NCI-H187 treated with DMSO at 0.1 percent for 48 hours (cell line): ENCODE measurements around the gene CHMP4A.
A peak's percentile ranks its signal among the peaks of the same experiment; 100 is the strongest.

Experiments used
- DNase-seq: peaks from one replicate; lab custom pipeline; 2025; lab: John Stamatoyannopoulos, UW

Gene CHMP4A, protein sequence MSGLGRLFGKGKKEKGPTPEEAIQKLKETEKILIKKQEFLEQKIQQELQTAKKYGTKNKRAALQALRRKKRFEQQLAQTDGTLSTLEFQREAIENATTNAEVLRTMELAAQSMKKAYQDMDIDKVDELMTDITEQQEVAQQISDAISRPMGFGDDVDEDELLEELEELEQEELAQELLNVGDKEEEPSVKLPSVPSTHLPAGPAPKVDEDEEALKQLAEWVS

DNA sequence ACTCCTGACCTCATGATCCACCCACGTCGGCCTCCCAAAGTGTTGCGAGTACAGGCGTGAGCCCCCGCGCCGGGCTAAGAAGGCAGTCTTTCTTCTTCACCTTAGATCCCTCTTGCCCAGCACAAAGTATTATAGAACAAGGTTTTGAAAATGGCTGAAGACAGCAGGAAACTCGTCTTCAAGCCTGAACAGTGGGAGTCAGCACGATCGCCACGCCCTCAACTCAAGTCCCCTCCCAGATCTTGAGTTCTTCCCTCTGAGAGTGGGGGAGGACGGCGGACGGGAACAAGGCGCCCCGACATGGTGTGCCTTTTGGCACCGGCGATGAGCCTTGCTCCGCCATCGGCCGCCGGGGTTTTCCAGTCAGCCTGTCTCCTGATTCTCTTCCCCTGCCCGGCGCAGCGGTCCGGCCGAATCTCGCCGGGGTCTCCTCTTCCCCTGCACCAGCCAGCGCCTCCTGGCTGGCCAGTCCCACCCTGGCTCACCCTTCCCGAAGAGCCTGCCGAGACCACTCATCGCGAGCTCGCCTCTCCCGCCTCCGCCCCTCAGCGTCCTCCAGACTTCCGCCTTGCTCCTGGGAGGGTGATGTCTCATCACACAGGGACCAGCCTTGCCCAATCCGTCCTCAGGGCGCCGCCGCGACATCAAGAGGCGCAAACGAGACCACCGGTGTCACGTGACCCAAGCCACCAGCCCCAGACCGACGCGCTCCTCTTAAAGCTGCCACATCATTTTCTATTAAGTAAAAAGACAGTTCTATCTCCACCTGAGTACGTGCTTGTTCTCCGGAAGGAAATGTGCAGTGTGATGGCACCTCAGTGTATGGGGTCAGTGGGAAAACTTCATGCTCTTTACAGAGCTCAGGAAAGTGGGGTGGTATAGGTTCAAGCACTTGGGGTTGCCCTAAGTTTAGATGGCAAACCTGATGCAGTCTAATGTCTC lies at the start of gene CHMP4A:
Gene CHMP4A (minus strand): TSS at position 565 of the 942 bp plus-strand sequence. CDS start 49 bp downstream, at position 516.
- peak; percentile 85 for DNase-seq

DNA sequence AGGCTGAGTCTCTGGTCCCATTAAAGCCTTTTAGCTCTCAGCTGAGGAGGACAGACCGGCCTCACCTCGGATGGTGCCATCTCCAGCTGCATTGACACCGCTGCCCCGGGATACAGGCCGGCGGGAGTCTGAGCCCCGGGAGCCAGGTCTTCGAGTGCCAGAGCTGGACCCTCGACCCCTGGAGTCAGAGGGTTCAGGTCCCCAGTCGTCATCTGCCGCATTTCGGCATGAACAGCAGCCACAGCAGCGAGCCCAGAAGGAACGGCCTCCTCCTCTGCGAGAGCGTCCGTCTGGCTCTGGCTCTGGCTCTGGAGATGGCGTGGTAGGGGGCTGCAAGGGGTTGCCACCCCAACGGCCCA lies 48.7 kb upstream of the CHMP4A start:
- DNase-seq = no peak

DNA sequence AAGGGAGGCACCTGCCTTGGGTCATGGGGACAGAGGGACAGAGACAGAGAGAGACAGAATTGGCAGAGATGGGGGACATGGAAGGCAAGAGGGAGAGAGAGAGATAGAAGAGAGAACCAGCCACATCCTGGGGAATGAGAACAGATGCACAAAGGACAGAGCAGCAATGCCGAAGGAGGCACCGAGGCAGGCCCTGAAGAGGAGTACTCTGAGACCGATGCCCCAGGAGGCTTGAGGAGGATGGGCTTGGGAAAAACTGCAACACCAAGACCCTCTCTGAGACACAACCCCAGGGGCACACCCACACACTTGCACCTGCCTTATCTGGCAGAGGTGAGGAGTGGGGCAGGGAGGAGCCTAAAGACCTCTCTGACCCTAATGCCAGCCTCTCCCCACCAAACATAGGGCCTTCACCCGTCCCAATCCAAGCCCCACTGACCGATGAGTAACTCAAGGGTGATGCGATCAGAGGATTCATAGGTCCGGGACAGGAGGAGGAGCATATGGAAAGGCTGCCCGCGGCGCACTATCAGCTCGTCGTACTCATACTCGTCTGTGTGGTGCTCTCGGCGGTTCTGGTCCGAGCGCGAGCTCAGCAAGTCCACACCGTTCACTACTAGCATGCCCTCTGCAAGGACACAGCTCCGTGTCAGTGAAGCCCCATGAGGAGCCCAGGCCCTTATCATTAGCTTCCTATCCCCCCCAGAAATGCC lies 48.1 kb upstream of the CHMP4A start:
- no peak for DNase-seq

DNA sequence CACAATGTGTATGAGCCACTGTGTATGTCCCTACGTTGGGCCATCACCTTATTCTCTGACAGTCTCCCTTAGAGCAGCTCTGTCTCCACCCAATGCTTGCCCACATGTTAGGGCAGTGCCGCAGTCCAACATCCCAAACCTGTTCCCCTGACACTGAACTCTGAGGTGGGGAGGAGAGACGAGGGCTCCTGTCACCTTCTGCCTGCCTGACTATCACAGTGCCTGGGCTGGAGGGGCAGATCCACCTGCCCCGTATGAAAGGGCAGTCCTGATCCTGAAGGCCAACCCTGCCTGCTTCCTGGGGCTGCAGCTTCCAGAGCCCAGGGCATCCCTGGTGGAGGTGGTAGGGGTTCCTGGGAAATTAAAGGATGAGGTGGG lies 47.5 kb upstream of the CHMP4A start:
- DNase-seq = no peak

DNA sequence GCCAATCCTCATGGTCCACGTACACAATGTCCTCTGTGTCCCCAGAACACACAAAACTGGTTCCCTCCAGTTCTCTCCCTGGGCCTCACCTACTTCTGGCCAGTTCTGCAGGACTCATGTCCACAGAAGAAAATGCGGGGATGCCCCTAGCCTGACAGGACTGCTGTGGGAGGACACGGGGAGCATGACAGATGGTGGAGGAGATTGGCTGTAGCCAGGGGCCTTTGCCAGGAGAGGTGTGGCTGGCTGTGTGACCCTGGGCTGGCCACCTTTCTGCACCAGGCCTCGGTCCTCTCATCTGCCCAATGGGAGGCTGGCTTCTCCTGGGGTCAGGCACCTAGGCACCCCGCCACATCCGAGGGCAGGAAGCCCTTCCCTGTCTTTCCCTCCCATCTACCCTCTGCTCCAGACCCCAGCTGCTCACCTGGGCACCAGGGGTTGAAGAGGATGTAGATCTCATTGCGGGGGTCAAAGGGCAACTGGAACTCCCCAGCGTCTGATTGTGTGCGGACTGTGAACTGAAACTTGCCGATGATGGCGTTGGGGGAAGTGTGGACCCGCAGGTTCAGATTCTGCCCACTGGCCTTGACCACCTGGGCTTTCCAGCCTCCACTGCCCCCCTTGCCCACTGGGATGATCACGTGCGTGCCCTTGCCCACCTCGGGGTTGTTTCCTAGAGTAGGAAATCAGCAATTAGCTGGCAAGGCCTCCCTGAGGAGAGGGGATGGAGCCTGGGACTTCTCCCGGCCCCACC lies 46.9 kb upstream of the CHMP4A start:
- DNase-seq = no peak

DNA sequence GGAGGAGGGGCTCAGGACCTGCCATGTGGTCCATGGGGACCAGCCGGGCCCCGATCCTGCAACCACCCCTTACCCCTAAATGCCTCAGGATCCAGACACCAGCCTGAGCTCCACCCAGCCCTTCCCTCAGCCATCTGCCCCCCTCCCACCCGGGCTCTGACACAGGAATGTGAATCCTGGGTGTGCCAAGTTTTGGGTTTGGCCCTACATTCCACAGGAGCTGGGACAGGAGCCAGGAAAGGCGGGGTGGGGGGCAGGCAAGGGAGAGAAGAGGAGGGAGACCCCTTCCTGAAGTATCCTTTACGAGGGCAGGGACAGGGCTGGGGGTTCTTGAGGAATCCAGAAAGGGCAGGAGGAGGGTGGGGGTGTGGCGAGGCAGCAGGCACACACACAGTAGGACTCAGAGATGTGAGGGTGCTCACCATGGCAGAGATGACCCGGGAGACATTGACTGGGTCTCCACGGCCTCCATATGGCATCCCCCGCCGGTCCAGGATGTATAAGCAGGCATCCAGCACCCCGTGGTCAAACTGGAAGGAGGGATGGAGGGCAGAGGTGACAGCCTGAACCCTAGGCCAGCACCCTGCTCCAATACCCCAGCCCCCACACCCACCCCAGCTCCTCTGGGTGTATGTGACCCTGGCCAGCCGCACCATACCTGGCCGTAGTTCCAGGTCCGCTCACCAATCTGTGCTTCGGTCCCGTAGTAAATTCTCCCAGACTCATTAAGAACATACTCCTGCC lies 46.2 kb upstream of the CHMP4A start:
- DNase-seq = no peak

DNA sequence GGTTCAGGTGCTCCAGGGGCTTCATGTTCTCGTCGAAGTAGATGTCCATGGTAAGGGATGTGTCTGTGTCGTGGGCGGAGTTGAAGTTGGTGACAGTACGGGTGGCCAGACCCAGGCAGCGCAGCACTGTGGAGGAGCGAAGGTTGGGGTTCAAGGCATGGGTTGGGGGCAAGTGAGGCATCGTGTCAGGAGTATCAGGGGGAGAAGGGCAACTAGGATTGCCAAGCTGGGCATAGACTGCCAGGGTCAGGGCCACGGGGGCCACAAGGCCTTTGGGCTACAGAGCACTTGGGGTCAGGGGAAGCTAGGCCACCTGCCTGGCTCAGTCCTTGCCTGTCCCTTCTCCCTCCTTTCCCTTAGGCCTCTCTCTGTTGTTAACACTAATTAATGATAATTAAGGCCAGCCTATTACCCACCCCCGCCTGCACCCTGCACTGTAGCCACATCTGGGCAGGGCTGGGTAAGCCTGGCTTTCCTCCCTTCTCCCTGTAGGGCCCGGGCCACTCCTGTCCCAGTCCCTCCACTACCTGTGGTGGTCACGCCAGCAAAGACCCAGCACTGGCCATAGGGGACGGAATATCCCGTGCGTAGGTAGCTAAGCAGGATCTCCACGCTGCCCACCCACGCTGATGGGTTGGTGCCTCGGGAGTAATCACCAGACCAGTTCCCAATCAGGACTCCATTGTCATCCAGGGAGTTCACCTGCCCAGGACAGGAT lies 45.4 kb upstream of the CHMP4A start:
- no peak for DNase-seq

DNA sequence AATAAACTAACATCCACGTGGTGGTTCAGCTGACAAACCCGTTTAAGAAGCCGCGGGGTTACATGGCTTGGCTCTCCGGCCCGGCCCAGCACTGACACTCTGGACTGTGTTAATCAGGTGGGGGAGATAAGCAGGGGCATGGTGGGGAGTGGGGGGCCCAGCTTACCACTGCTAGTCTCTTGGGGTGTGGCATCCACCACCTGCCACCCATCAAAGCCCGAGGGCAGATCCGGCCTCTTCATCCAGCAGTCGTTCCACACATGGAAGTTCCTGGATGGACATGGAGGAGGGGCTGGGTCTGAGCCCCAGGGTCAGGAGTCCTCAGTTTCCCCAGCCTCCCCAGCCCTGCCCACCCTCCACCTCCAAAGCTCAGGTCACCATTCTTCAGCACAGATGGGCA lies 44.8 kb upstream of the CHMP4A start:
- DNase-seq = no peak

DNA sequence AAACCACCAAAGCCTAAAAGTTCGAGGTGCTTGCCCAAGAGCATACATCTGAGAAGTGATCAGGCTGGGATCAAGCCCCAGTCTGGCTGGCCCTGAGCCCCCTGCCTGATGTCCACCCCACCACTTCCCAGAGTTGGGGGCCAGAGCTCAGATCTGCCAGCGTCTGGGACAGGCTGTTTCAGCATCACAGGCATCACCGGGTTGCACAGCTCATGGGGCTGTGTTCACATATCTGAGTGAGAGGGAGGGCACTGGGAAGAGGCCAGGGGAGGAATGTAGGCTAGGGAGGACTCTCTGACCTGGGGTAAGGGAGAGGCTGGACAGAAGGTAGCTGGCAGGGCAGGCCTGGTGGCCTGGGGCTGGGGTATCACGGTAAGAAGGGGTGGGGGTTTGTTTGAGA lies 43.7 kb upstream of the CHMP4A start:
- no peak for DNase-seq

DNA sequence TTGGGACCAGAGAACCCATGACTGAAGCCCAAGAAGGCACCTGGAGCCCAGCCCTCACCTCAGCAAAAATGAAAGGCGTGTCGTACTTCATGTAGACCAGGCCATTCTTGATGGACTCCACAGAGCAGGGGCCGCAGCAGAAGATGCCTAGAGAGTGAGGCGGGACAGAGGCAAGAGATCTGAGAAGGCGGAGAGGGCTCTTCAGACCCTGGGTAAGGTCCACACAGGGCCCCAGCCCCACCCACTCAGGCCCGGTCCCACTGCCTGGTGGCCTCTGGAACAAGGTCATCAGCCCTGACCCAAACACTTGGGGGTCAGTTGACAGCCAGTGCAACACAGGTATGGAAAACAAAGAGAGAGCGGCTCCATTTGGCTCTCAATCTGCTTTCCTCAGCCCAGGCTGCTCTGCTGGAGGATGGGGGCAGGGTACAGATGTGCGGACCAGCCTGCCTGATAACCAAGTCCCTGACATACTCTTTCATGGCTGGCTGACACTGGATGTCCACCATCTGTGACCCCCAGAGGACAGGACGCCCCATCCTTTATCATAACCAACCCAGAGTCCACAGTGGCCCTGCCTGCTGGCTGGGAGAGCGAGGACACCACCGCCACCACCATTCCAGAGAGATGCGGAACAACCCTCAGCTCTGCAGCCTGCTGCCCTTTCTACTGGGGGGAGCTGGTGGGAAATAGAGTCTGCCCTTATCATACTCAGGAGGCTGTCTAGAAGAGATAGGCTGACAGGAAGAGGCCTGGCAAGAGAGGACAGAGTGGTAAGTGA lies 42.8 kb upstream of the CHMP4A start:
- no peak for DNase-seq

DNA sequence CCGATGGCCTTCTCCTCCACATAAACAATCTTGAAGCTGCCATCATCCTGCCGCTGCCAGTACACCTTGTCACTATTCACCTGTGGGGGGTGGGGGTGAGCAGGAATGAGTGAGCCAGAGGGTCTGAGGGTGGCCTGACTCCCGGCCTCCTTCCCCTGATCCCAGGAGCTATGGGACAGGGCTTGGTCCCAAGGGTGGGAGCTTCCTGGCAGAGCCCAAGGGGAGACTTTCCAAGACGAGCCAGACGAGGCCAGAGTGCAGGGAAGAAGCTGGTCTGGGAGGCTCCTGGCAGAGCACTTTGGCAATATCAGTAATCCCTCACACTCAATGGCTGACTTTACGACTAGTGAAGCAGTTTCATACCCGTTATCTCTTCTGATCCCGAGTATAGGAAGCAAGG lies 42.1 kb upstream of the CHMP4A start:
- DNase-seq = no peak

DNA sequence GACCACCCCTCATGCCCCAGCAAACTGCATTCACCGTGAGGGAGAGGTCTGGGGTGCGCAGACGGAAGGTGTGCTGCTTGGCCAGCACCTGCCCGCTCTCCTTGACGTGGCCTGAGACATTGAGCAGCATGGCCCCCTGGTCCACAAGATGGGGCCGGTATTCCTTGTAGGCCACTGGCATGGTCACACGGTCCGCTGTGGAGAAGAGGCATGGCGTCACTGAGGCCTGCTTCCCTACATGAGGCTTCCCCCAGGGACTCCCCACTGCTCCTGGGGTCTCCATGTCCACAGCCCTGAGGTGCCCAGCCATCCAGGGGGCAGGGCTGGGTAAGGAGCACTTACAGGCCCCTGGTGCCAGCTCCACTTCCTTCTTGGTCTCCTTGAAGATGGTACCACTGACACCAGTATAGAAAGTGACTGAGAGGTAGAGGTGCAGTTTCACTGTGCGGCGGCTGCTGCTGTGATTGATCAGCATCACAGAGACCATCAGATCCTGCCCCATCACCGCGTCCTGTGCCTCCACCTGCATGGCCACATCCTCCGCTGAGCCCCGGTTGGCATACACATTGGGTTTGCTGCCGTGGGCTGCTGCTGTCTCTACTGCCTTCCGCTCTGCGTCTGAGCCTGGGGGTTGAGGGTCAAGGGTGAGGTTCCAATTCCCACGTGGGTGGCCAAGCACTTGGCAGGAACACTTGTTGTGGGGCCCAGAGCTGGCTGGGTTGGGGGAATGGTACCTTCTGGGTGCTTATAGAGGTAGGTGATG lies 41.5 kb upstream of the CHMP4A start:
- no peak for DNase-seq

DNA sequence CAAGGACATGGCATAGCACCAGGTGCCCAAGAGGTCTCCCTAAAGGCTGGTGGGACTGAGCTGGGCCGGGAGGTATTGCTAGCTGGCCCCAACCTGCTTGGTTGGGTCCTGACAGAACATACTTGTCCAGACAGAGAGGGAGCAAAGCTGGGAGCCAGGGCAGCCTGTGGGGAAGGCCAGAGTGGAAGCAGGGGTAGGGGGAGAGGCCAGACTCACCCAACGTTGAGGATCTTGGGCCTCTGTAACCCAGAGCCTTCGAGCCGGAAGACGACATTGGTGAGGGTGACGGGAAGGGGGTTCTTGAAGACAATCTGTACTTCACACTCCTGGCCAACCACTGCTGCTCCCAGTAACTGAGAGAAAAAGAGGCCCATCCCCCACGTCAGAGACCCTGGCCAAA lies 40.6 kb upstream of the CHMP4A start:
- no peak for DNase-seq

DNA sequence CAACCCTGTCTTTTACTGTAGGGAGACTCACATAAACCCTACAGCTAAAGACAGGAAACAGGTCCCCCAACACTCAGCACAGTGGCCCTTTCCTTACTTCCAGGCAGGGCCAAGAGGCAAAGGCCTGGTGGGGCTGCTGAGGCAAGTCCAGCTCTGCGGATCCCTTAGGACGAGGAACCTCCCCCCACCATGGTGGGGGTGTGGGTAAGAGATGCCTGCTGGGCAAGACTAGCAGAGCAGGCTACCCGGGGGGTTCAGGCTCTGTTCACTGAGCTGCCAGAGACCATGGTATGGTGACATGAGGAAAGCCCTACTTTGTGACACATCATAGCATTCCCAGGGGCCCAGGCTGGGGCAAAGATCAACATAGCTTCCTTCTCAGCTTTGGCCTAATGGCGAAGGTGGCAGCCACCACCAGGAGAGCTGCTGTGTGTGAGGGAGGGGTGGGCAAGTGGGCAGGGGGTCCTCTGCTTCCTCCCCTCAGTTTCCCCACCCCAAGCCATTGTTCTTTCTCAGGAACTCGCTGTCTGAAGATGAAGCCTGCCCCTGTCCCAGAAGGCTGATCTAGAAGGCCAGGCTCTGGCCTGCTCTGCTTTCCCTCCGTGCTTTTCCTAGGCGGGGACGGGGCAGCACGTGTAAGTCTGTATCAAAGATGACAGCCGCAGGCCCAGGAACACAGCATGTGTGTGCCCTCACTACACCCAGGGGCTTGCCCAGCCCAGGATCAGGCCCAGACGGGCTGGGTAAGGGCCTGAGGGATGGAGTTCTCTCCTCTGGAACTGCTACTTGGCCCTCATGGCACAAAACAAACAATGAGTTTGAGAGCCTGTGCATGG lies 39.2 kb upstream of the CHMP4A start:
- no peak for DNase-seq

DNA sequence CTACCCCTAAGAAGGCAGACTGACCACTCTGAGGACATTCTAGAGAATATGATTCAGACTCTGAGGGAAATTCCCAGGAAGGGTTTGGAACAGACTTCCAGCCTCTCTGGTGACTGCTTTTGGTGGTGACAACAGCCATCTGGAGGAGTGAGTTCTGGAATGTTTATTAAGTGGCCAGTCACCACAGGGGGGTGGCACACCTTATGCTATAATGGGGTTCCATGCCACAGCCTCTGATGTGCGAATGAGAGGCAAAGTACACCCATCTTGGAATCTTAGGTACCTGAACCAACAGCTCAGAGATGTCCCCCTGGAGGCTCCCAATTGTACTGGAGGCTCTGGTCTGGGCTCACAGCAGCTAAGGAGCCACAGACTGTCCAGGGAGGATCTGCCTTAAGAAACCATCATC lies 38.6 kb upstream of the CHMP4A start:
- no peak for DNase-seq

DNA sequence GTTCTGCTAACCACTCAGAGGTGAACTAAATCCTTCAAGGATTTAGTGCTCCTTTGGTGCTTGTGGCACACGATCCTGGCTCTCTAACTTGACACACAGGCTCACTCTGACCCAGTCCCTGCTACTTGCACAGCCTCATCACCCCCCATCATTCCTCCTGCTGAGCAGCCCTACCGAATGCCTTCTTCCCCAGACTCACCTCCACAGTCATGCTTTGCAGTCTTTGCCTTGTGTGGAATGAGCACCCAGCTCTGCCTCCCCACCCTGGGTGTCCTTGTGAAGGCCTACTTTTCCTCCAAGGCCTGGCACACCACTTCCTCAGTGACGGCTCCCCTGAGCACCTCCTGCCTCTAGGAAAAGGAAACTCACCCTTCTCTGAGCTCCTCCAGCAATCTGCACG lies 37.1 kb upstream of the CHMP4A start:
- no peak for DNase-seq

DNA sequence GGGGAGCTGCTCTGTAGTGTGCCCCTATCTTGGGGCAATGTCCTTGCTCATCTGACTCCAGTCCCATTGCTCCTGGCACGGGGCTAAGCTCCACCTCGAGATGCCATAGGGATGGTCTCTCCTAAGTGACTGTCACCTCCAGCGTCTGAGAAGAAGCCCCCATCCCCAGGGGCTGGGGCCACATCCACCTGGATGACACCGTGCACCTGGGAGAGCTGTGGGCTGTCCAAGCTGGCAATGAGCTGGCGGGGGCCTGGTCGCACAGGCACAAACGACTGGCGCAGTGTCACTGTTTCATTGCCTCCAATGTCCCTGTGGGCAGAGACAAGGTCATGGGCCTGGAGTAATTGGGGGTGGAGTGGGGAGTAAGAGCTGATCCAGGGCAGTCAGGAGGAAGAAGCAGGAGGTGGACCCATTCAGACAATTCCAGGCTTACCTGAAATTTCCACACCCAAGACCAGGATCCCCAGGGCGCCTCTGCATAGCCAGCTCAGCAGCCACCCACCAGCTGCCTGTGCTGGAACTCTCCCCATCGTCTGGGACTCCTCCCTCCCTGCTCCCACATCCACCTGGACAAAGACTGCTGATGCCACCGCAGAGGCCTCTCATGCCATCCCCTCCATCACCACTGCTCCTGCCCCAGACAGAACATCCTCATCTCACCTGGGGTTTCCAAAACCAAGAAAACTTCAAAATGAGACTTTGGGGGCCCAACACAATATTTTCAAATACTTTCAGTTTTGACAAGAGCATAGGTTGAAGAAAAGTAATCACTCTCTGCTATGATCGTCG lies 36.1 kb upstream of the CHMP4A start:
- no peak for DNase-seq

DNA sequence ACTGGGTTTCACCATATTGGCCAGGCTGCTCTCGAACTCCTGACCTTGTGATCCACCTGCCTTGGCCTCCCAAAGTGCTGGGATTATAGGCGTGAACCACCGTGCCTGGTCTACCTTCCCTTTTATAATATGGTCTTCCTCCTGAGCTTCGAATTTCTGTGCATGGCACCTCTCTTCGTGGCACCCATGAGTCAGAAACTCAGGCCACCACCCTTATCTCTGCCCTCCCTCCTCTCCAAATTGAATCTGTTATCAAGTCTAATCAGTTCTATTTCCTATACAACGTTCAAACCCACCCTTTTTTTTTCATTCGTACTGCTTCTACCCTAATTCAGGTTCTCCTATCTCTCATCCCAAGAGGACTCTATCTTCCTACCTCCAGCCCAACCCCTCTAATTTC lies 34.1 kb upstream of the CHMP4A start:
- no peak for DNase-seq
